Measurements from ENCODE around the gene KIRREL3. TPM values are rescaled to one million over a fixed set of nuclear protein-coding genes. Genes with fewer than 3 reads are reported as not detected.

The KIRREL3 gene
- total RNA-seq, 1 experiment from 2014 or later, result 0.28 TPM

DNA sequence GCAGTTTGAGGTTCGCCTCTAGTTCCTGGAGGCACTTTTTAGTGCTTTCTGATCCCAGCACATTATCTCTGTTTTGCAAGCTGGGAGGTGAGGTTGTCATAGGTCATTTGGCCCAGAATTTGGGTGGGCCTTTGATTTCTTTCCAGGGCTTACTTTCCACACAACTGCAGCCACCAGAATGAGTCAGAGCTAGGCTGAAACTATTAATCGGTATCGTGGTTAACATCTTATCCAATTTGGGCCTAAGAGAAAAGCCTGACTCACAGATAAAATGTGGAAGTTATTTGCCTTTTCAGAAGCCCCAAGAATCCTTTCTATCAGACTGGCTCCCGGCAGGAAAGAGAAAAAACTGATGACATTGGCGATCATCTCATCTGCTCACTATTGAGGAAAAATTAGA, 166.4 kb downstream of the KIRREL3 start:
- DNase-seq (ENCODE audit: low spot score), result peak; percentile 63

DNA sequence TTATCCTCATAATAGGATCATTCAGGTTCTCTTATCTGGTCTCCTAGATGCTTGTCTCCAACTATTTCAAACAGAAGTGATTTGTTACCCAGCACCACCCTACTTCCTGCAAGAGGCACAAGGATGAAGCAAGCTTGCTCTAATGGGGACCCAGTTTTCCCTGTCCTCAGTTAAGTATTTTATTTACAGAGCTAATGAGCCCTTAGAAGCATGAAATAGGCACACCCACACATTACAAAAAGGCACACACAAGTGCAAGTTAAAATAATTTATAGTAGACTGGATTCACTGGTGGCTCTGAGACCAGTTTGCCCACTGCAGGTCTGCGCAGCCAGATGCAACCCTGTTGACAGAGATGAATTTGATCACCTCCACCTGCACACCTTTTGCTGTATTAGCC, 167.5 kb downstream of the KIRREL3 start:
- DNase-seq (ENCODE audit: low spot score), result no peak

- DNase-seq (ENCODE audit: low spot score), result peak; percentile 16
These were observed 168.2 kb downstream of the KIRREL3 start for GRCh38 chr11:126832387-126832786.

DNA sequence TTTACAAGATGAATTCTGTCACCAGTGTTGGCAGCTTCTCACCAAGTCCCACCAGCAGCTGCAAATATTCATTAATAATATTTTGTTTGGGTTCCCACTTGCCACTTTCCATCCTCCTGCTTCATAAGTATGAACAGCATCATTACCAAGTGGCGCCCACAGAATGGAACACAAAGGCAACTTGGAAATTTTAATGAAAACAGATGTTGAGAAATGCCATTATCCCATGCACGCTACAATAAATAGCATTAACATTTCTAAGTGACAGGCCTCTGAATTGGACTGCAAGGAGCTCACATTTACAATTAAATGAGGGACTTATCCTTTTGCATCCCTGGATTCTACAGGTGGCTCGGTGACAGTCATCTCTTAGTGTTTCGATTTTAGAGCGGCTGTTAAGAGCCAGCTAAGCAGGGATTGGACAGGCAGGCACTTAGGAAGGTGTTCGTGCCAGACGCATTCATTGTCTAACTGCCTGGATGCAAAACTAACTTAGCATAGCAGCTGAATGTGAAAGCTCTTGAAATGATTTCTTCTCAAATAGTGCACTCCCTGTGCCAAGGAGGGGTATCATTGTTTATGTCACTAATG, 170.3 kb downstream of the KIRREL3 start:
- DNase-seq (ENCODE audit: low spot score), result no peak

DNA sequence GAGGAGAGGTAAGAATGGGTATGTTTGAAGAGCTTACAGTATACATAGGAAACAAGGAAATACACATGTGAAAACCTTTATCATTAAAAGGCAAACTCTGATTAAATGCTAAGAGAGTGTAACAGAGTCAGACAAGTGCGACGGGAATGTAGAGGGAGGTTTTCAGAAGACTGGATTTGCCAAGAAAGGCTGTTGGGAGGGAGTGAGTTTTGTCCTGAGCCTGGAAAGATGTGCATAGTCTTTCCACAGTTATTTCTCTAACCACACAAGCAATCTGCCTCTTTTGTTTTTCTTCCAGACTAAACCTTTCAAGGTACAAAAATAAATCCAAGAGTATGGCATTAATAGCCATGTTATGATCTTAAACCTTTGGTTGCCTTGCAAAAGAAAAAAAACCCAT, 170.9 kb downstream of the KIRREL3 start:
- DNase-seq (ENCODE audit: low spot score), result no peak

GRCh38 chr11:126824035-126824607, 176.4 kb downstream of the KIRREL3 start:
- DNase-seq (ENCODE audit: low spot score), result no peak

DNA sequence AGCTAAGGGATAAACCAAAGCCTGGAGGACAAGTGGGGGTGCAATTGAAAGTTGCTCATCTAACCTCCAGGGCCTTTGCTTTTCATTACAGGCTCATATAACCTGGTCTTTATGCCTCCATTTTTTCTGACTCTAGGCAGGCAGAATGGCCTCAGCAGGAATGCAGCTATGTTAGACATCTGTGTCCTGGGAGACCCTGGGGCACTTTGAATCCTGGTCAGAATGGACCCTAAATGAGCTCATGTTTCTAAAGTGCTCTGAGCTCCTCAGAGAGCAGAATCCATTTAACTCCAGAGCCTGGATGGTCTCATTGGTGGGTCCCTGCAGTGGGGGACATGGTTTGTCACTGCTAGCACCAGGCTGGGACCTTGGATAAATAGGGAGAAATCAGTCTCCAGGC, 177.3 kb downstream of the KIRREL3 start:
- no peak for DNase-seq (ENCODE audit: low spot score)

- DNase-seq (ENCODE audit: low spot score), result no peak
These were observed 178.7 kb downstream of the KIRREL3 start for GRCh38 chr11:126821827-126822226.

GRCh38 chr11:126819194-126819593, 181.4 kb downstream of the KIRREL3 start:
- no peak for DNase-seq (ENCODE audit: low spot score)

DNA sequence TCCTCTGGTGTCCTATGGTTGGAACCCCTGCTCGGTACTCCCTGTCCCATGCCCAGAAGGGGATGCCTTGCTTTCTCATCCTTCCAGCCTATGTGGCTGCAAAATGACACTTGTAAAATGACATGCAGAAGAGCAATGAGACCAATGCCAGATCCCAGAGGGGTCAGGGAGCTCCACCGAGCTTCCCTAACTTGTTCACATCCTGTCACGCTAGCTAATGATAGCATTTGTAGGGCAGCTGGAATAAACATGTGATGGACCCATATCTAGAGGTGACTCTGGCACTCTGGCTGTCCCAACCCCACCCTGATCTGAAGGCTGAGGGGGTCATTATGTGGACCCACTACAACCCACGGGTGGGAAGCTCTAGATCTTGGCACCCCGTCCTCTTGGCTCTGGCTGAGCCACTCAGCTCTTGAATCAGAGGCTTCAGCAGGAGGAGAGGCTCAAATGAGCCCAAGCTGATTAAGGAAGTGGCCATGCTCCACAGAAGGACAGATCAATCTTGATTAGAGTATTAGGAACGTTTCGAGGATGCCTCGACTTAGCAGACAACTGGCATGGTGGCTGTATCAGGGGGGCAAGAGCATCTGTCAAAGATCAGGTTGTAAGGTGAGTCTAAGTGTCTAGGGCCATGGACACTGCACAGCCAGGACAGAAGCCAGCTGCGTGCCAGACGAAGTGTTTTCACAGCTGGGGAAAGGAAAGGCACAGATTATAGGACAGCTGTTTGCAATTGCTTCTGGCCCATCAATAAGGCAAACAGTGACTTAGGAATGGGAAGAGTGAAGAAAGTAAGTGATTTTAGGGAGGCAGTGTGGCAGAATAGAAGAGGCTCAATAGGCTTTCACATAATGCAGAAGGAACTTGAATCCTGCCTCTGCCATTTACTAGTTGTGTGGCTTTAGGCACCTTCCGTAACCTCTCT, 182.8 kb downstream of the KIRREL3 start:
- no peak for DNase-seq (ENCODE audit: low spot score)

DNA sequence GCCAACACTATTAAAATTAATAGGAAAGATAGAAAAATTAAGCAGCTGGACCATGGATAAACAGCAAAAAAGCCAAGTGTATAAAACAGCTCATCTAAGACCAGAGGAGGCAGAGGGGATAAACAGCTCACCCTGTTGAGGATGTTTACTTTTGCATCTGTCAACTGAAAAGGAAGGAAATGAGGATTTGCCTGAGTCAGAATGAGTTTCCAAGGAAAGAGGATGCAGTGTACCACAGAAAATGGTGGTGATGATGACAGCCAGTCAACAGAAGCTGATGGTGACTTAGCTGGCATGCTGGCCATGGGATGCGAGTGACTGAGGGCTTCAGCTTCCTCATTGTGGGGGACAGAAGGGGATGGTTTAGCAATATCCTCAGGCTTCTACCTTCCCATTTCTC, 183.5 kb downstream of the KIRREL3 start:
- DNase-seq (ENCODE audit: low spot score), result no peak

GRCh38 chr11:126816645-126817044, 183.9 kb downstream of the KIRREL3 start:
- DNase-seq (ENCODE audit: low spot score), result peak; percentile 72

DNA sequence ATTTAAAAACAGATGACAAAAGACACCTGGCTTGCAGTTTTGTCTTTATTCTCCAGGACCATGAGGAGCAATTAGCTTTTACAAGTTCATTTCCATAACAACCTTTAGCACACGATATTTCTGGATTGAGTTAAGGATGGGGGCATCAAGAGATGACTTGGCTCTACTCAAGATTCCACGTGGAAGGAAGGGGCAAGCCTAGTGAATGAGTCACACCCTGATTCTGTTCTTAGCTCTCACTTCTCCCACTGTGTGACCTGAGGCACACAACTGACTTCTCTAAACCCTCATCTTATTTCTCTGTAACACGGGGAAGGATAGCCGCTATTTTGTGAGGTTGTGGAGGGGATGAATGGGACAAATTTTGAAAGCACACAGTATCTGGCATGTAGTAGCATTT, 185.5 kb downstream of the KIRREL3 start:
- no peak for DNase-seq (ENCODE audit: low spot score)

DNA sequence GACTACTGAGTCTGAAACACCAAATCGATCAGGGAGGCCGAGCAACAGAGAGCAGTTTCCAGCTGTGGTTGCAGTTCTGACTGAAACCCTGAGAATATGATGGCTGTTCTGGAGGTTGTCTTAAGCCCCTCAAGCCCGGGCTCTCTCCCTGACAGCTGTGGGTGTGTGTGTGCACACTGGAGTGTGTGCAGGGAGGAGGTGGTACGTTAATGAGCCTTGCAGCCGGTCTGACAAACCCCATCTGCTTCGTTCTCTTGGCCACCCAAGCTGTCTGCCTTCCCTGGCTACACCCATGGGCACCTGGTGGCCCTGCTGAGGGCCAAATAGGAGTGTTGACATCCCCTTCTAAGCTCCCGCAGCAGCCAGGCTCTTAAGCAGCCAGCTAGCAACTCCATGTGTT, 189.8 kb downstream of the KIRREL3 start:
- no peak for DNase-seq (ENCODE audit: low spot score)

DNA sequence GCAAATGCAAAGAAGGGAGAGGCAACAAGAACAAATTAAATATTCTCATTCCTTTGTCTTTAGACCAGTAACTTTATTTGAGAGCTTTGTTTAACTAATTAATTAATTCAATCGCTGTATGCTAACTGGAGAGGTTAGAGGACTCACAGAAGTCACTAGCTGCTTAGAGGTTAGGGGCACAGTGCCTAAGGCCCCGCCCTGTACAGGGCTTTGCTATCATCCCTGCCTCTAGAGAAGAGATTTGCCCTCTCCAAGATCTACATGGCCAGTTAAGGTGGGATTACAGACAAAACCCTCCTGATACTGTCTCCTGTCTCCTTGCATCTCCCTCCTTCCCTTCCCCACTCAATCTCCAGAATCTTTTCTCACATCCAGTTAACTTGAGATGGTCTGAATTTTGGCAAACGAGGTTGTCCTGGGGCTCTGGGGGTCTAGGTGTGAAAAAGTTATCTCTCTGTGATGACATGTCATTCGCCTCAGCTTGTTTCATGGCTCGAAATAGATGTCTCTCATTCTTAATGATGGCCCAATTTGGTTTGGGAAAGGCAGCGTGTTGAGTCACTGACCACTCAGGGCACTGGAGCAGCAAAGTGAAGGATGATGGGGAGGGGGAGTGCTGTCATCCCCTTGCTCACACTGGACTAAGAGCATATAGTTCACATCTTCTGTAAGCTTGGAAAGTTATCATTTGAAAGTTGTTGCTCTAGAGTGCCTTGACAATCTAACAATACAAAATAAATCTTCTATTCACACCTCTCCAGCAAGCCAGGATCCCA, 190.9 kb downstream of the KIRREL3 start:
- DNase-seq (ENCODE audit: low spot score), result no peak

DNA sequence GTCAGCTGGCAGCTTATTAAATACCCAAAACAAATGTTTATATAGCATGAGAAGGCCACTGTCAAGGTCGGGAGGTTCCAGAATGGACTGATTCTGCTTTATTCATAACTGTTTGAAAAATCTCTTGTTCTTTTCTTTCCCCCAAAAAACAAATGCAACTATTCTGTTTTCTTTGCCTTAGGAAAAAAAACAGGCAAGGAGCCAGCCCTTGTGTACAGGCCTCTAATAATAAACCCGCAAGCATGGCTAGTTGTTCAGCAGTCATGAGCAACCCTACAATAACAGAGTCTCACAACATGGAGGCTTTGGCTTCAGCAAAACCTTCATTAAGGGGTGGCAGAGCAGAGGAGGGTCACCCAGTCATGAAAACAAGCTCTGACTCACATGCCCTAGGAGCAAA, 191.7 kb downstream of the KIRREL3 start:
- DNase-seq (ENCODE audit: low spot score), result no peak

GRCh38 chr11:126808296-126808695, 192.3 kb downstream of the KIRREL3 start:
- no peak for DNase-seq (ENCODE audit: low spot score)

DNA sequence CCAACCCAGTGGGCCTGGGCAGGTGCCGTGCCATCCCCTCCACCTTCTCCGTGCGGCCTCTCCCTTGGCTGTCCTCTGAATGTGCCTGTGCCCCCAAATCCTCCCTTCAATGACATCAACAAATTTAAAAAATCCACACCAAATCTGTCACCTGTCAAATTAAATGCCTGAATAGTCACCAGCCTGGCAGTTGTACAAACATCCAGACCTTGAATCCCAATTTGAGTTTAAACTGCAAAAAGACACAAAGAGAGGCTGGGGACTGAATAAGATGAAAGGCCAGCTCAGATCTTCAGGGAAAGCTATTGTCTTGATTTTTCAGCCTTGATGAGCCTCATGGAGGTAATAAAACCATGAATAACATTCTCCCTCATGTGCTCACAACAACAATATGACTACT, 194.7 kb downstream of the KIRREL3 start:
- DNase-seq (ENCODE audit: low spot score), result no peak

DNA sequence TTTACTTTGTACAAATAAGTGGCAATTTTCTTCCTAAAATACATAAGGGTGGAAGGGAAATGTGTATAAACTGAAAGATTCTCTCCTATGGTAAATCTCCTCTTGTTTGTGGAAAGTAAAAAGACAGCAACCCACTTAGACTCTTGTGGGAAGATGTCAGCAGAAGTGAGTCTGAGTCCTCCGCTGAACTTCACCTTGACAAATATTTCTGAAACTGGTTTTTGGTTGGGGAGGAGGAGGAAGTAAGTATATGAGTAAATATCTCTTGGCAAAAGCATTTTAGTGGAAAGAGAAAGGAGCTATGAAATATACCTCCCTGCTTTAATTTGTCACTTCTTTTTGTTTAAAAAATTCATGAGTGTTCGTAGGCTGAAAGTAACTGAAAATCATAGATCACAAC, 196.2 kb downstream of the KIRREL3 start:
- peak; percentile 48 for DNase-seq (ENCODE audit: low spot score)

DNA sequence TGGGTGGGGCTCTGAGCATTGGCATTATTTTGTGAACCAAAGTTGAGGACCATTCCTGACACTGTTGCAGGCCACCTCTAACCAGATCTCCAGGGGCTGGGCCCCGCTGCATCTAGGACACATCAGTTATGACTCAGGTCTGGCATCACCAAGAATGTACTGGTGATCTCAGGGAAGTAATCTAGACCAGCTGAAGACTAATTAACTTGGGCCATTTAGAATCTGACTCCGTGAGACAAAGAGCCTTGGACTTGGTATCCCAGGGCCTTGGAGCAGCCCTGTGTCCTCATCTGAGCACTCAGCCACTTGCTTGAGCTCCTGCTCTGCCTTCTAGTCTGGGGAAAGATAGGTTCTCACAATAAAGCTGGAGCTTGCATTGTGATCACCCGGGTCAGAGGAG, 200.6 kb downstream of the KIRREL3 start:
- no peak for DNase-seq (ENCODE audit: low spot score)

- no peak for DNase-seq (ENCODE audit: low spot score)
These were observed 203.0 kb downstream of the KIRREL3 start for GRCh38 chr11:126797457-126798169.
